Endothelial cell of umbilical vein (primary cell): ENCODE data around the gene HSD3B7. TPM values are rescaled to one million over a fixed set of nuclear protein-coding genes. Genes with fewer than 3 reads are reported as not detected.

Experiments
- BruUV-seq: library from RNA; stranded (reverse); fragments of 400-500 nt; replicated peaks from 2 replicates; lab custom pipeline; 2021; lab: Mats Ljungman, UMichigan
- CTCF ChIA-PET: fragments of 300-600, 350-600 bp; sonication (Branson Sonifier 250); formaldehyde crosslinking; loops from one replicate; lab custom pipeline; 2021; ENCODE audit warnings: antibody characterized with exemption, inconsistent platforms; lab: Charles Lee
- POLR2A ChIA-PET: fragments of 300-600, 350-600 bp; sonication (Branson Sonifier 250); formaldehyde crosslinking; loops from one replicate; lab custom pipeline; 2021; ENCODE audit warnings: antibody characterized with exemption, inconsistent platforms; lab: Charles Lee
- DNase-seq: peaks from one replicate; pipeline ENCODE4 v3.0.0-alpha.2; 2011; ENCODE audit warnings: low read depth, low spot score
- FAIRE-seq: peaks from 2 replicates; lab custom pipeline; 2011; peaks lifted over from hg19 to GRCh38; lab: Jason Lieb, UNC
- H2AFZ ChIP-seq: 2 replicates; pipeline ENCODE4 v1.6.0; 2012; ENCODE audit warnings: low read depth, low read length, control low read depth, inconsistent platforms
- H3K27ac ChIP-seq: 2 replicates; pipeline ENCODE4 v1.5.1; 2011; ENCODE audit warnings: low read depth, mild to moderate bottlenecking, control low read depth, low read length, moderate library complexity; ENCODE audit not compliant: insufficient read depth
- H3K27me3 ChIP-seq, 2 experiments: 2 replicates each; pipeline versions ENCODE4 v1.6.0 to v1.6.1; 2011; ENCODE audit warnings: low read length in 2 of 2, mixed read lengths in 1 of 2; ENCODE audit not compliant: control insufficient read depth in 2 of 2, insufficient read depth in 2 of 2
- H3K36me3 ChIP-seq, 2 experiments: 2 replicates in 1 of 2; 3 replicates in 1 of 2; pipeline ENCODE4 v1.5.1; 2011; ENCODE audit warnings: low read length in 2 of 2, mild to moderate bottlenecking in 1 of 2, moderate library complexity in 1 of 2; ENCODE audit not compliant: control insufficient read depth in 2 of 2, insufficient read depth in 2 of 2; ENCODE audit errors: extremely low read depth in 1 of 2
- H3K4me1 ChIP-seq: 3 replicates; pipeline ENCODE4 v1.5.1; 2011; ENCODE audit warnings: mild to moderate bottlenecking, low read length; ENCODE audit not compliant: control insufficient read depth, insufficient read depth; ENCODE audit errors: extremely low read depth
- H3K4me2 ChIP-seq: 2 replicates; pipeline ENCODE4 v1.6.1; 2011; ENCODE audit warnings: low read length, control low read depth, mixed read lengths; ENCODE audit not compliant: insufficient read depth
- H3K4me3 ChIP-seq, 3 experiments: fragments of 200-600 bp in 1 of 3; sonication (generic), shearing (Covaris generic) in 1 of 3; replicated peaks in 1 of 3; 2 replicates each; pipeline ENCODE4 v1.5.1; 2011 to 2016; ENCODE audit warnings: control low read depth in 3 of 3, low read length in 3 of 3, mild to moderate bottlenecking in 2 of 3, inconsistent platforms in 1 of 3, low read depth in 1 of 3, moderate library complexity in 1 of 3; ENCODE audit not compliant: insufficient read depth in 1 of 3
- H3K79me2 ChIP-seq: 2 replicates; pipeline ENCODE4 v1.6.0; 2012; ENCODE audit warnings: low read length, inconsistent platforms; ENCODE audit not compliant: control insufficient read depth, insufficient read depth
- H3K9ac ChIP-seq: replicated peaks from 2 replicates; pipeline ENCODE3; 2011; ENCODE audit warnings: low read length, control low read depth; ENCODE audit not compliant: insufficient read depth; ENCODE audit errors: extremely low read depth
- H3K9me1 ChIP-seq: replicated peaks from 3 replicates; pipeline ENCODE4 v1.6.0; 2011; ENCODE audit warnings: mild to moderate bottlenecking, low read length; ENCODE audit not compliant: control insufficient read depth, insufficient read depth; ENCODE audit errors: extremely low read depth
- H3K9me3 ChIP-seq: replicated peaks from 2 replicates; pipeline ENCODE4 v1.5.1; 2012; ENCODE audit warnings: low read length, inconsistent platforms; ENCODE audit not compliant: control insufficient read depth, insufficient read depth
- H4K20me1 ChIP-seq: replicated peaks from 2 replicates; pipeline ENCODE3; 2011; ENCODE audit warnings: mild to moderate bottlenecking, low read length; ENCODE audit not compliant: control insufficient read depth, insufficient read depth; ENCODE audit errors: extremely low read depth
- GATA2 ChIP-seq: IDR thresholded peaks from 2 replicates; pipeline ENCODE4 v1.7.0; 2011; ENCODE audit warnings: low read depth, mild to moderate bottlenecking, moderate library complexity, mixed read lengths, low read length; ENCODE audit not compliant: insufficient read length, insufficient read depth
- POLR2AphosphoS5 ChIP-seq: IDR thresholded peaks from 2 replicates; pipeline ENCODE4 v1.6.1; 2012; ENCODE audit warnings: low read depth, mild to moderate bottlenecking, control low read depth, low read length, moderate library complexity; ENCODE audit not compliant: insufficient read depth
- dilution Hi-C: fragments of 300-500 bp; cut with MboI; formaldehyde crosslinking; loops from one replicate; pipeline ENCODE4 v1.15.0; 2019; ENCODE audit warnings: low sequenced_read_pairs; ENCODE audit not compliant: extremely low pct_ligation_motif_present
- intact Hi-C: fragments of 100-400 bp; cut with micrococcal nuclease; formaldehyde crosslinking; loops from one replicate; pipeline ENCODE4 v1.10.0; 2022
- polyA plus RNA-seq, 4 experiments: library from polyadenylated mRNA; depleted of rRNA in 3 of 4; stranded (reverse) in 3 of 4; unstranded in 1 of 4; fragments of >200 nt; gene quantifications; 2 replicates each; pipeline versions ENCODE4 v1.2.1 to v1.2.3, GENCODE V29; 2011 to 2012; ENCODE audit warnings: missing spikeins in 1 of 4
- total RNA-seq: library from RNA; stranded (reverse); gene quantifications from 2 replicates; pipeline ENCODE4 v1.2.3, GENCODE V29; 2021
- TF ChIP-seq, protein P1 (sequence below): IDR thresholded peaks from 2 replicates; pipeline ENCODE4 v1.6.1; 2011; ENCODE audit not compliant: insufficient read depth, insufficient read length

HSD3B7 gene
- total and polyA plus RNA-seq, 2 donors (not counting 3 experiments of a cell fraction or from before 2014, with no cell fraction given) = 3.5 to 4.8 TPM

GRCh38 chr16:30947859-30948666, 36.9 kb upstream of the HSD3B7 start:
- TF ChIP-seq, protein P1, sequence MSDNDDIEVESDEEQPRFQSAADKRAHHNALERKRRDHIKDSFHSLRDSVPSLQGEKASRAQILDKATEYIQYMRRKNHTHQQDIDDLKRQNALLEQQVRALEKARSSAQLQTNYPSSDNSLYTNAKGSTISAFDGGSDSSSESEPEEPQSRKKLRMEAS = peak; percentile 73
- TF ChIP-seq POLR2AphosphoS5 = no peak
- TF ChIP-seq GATA2 = no peak
- dilution Hi-C loops (no loop called here), intact Hi-C loops (no loop called here)
- no peak overlapping the region for H3K9ac ChIP-seq
- H3K36me3 ChIP-seq = peaks cover 0 to 13% of the 10 kb centered on the region in 2 experiments
- ChIA-PET POLR2A (no interaction called here), CTCF (no interaction called here)
- H2AFZ ChIP-seq = no peak overlapping the region
- BruUV-seq = TSS peak; percentile 12
- peak; percentile 97 for DNase-seq
- H3K27me3 ChIP-seq = no peaks in the 10 kb centered on the region
- H3K79me2 ChIP-seq = no peaks in the 10 kb centered on the region
- H3K4me2 ChIP-seq = peak overlapping the region; percentile 71
- H3K4me3 ChIP-seq = peak overlapping the region in 2 of 3 experiments; percentile 72 to 73
- H3K4me1 ChIP-seq = peaks cover 14% of the 10 kb centered on the region
- H3K27ac ChIP-seq = peak overlapping the region; percentile 43
- FAIRE-seq = peak; percentile 94
- no peaks in the 10 kb centered on the region for H4K20me1 ChIP-seq
- no peaks in the 10 kb centered on the region for H3K9me3 ChIP-seq
- no peaks in the 10 kb centered on the region for H3K9me1 ChIP-seq
